Measurements from ENCODE around the gene CLDN5.
"Not testable (repeated sequence)": the region's sequence is repeated elsewhere in the genome, so short reads cannot be mapped to it uniquely, and the experiment has no call there.

CLDN5 gene, protein sequence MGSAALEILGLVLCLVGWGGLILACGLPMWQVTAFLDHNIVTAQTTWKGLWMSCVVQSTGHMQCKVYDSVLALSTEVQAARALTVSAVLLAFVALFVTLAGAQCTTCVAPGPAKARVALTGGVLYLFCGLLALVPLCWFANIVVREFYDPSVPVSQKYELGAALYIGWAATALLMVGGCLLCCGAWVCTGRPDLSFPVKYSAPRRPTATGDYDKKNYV

DNA sequence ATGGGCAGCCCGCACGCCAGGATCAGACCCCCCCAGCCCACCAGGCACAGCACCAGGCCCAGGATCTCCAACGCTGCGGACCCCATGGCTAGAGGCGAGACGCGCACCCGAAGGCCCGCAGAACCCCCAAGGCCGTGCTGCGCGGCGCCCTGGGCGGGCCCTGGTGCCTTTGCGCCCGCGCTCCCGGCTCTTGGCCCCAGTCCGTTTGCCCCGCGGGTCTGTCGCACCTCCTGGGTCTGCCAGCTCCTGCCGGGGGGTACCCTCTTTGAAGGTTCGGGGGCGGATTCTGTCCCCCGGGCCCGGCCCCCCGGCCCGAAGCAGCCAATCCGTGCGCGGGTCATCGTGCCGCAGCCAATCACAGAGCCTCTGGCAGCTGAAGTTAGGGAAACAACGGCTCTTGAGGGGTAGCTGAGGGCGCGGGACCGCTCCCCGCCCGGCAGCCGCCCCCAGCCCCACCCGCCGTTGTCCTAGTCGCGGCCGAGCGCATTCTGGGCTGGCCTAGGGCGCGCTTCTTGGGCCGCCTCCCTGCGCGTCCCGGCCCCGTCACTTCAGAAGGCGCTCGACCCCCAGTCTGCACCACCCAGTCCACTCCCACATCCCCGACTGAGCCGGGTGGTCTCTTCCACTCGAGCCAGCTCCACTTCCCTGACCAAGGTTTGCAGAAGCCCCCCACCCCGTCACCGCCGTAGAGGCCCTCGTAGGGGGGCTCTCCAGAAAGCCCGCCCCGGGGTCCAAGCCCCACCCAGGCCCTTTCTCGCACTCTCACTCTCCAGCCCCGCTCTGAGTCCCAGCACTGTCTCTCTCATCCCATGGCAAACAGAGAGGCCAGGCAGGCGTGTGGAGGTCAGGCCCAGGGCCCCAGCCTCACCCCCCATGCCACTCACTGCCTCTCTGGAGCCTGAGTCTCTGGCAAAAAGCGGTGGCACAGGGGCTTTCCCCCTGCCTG lies at the start of gene CLDN5:
Gene CLDN5, minus strand, starts transcription at position 241 of the 946 bp plus-strand sequence. Its CDS starts 155 bp downstream, at position 86.
- no peak for DNase-seq

DNA sequence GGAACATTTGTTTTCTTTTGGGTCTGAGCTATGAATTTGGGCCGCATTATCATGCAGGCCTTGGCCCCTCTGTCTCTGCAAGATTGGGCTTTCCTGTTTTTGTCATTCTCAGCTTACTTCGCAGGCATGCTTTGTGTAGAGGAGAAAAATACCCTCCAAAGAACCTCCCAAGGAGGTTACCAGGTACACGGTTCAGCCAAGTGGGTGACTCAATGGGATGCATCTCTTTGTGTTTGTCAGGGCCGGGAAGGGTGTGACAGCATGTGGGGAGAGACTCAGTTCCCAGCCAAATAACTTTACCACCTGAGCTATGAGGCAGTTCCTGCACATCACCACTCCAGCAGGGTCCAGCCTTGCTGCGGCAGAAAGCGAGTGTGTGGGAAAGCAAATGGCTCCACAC lies 47.8 kb upstream of the CLDN5 start:
- no peak for DNase-seq

DNA sequence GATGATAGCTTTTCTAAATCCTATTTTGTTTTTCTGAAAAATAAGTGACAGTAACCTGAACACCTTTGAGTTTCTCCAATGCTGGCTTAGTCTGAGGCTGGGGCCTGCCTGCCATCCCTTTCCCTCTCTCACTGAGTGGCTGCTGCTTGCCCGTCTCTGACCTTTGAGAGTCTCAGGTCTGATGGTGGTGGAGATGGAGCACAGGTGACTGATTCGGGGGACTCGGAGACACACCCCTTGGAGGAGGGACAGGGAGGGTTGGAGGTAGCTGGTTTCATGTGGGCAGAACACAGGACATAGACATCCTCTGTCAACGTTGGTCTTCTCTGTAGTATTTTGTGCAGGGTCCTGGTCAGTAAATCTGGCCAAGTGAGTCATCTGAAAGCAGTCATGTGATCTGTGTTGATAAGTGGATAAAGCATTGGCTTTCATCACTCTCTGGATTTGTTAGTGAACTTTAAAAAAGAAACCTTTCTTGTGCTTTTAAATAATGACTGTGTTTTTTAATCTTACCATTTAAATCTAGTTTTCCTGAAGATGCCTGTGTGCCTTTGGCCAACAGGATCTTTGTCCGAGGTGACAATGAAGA lies 47.1 kb upstream of the CLDN5 start:
- DNase-seq: no peak

DNA sequence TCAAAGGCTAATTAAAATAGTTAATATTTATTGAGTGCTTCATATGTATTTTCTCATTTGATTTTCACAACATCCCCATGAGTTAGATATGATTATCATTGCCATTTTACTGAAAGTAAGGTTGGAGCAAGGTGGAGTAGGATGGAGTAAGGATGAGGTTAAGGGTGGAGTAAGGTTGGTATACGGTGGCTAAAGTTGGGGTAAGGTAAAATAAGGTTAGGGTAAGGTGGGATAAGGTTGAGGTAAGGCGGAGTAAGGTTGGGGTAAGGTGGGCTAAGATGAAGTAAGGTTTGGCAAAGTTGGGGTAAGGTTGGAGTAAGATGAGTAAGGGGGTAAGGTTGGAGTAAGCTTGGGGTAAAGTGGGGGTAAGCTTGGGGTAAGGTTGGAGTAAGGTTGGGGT lies 45.8 kb upstream of the CLDN5 start:
- DNase-seq: no peak

DNA sequence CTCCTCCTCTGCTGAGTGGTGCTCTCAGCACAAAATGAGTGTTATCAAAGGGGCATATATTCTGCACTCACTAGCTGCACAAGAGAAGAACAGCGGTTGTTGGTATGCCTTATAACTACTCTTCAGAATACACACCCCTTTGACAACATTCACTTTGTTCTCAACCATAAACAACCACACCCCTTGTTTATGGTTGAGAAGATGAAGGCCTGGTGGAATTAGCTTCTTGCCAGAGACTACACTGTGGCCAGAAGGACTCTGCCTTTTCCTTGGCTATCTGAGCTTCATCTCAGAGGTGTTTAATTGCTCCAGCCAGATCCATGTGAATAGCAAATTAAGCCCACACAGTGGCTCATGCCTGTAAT lies 45.0 kb upstream of the CLDN5 start:
- DNase-seq: no peak

DNA sequence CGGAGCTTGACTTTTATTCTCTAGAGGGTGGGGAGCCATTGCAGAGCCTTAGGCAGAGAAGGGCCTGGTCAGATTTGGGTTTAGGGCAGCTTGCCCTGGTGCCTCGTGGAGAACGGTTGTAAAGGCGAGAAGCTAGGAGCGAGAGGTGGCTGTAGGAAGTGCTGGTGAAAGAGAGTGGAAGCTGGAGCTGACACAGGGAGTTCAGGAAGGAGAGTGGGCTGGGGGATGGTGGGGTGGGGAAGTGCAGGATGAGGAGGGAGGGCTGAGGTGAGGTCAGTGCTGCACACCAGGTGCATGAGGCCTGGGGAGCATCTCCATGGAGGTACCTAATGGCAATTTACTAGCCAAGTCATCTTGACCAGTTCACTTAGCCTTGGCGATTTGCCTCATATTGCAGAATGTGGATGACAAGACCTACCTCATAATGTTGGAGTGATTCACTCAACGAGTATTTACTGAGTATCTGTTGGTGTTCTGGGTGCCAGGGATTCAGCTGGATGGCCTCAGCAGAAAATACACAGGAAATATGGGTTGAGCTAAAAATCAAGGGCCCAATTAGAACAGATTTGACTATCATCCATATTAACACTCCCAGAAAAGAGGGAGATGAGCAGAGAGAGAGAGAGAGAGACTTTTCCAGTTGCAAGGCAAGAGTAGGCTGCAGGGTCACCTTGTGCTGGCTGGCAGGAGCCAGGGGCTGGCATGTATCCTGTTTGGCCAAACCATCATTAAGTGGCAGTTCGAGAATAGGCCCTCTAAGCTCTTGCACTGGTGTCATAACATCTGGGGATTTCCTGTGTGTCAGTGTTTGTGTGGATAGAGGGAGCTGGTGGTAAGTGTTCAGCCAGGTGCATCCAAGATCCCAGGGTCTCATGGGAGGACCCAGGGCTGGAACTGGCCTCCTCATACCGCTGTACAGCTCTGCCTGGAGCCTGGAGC lies 44.4 kb upstream of the CLDN5 start:
- DNase-seq: no peak

DNA sequence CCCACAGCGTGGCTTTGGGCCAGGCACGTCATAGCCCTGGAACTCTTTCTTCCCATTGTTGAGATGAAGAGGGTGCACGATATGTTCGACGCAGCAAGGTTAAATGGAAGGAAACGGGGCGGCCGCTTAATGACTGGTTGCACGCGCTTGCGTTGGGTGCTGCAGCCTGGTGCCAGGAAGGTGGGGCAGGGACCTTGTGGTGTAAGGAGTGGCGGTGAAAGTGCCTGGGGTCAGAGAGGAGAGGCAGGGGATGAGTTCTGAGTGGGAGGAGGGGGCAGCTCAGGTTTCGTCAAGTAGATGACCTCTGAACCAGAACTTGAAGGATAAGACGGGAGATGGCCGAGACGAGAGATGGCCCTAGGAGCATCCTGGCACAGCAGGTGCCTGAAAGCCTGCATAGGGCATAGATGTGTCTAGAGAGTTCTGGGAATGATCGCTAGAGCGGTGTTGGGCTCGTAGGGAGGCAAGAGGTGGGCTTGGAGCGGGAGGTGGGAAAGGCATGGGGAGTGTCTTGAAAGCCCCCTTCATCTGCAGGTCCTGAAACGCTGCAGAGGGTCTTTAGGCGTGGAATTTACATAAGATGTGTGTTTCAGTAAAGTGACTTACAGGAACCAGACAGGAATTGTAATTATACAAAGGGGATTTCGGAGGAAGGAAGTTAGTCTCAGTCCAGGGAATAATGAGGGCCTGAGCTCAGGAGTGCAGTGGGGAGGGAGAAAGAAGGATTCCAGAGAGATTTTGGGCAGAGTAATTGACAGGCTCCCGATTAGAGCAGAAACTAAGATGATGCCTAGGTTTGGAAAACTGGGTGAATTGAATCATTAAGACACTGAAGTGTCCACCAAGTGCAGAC lies 43.2 kb upstream of the CLDN5 start:
- DNase-seq: no peak

DNA sequence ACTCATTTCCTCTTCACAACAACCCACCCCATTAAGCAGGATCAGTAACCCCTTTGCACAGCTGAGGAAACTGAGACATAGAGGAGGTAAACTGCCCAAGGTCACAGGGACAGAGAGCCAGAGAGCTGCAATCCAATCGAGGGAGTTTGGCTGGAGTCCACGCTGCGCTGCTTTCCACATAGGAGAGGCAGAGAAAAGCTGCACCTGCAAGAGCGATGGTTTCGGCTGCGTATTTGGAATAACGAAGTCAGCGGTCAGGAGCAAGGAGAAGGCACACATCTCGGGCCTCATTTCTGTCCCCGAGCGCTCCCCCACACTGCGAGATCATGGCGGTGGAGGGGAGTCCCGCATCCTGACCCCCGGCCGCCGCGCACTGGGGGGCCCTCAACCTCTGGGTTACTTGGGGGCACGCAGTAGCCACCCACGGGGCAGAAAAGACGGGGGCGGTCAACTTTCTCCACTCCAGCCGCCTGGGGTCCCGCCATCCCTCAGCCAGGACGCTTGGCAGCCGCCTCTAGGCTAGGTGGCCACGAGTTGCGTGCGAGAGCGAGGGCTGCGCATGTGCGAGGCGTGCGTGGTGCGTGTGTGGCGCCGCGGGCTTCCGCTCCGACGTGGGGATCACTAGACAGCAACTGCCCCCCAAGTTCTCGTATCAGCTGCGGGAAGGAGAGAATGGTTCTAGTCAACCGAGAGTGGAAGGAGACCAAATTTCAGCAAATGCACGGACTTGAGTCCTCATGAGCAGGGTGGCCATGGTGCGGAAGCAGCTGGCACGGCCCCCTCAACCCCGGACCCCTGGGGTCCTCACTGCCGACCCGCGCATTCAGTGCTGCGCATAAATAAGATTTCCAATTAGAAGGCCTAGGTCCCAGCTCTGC lies 42.3 kb upstream of the CLDN5 start:
- no peak for DNase-seq

DNA sequence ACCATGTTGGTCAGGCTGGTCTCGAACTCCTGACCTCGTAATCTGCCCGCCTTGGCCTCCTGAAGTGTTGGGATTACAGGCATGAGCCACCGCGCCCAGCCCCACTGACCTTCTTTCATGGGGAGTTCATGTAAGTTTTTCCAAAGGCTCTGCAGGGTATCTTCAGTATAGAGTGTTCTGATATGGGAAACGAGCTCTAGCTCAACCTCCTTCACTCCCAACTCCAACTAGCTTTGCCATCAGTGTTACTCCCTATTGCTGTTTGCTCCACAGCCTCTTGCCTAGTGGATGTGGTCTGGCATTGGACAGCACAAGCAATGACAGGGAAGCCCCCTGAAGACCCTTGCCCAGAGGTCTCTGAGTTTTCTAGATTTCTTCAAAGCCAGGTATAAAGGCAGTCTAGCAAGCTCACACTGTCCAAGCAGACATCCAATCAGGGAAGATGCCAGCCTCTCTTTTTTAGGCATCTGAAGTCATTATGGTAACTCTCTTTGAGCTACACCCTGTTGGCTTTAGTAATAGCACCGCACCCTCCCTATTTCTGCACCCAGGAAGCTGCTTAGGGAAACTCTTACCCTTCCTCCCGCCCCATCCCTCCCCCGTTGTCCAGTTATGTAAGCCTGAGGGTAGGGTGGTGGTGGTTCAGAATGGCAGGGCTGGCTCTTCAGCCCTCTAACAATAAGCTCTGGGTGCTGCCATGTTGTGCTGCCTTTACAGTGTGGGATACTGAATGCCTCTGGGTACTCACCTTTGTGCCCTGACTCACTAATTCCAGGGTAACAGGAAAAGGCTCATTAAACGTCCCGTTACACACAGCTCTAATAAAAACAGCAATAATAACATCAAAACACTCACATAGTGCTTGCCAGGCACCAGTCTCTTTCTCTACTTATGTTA lies 41.4 kb upstream of the CLDN5 start:
- DNase-seq: no peak

DNA sequence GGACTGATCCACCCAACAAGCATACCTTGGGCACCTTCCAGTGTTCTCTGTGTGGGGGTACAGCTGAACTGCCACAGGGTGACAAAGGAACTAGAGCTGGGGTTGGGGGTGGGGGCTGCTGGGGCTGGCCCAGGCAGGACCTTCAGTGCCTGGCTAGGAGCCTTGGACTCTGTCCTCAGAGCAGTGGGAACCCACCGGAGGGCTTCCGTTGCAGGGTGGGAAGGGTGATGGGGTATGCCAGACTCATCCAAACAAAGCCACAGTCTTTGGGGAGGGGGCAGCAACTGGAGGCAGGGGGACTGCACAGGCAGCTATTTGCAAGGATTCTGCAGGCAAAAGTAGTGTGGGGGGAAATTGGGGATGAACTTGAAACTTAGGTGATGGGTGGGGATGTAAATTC lies 35.7 kb upstream of the CLDN5 start:
- DNase-seq: no peak

DNA sequence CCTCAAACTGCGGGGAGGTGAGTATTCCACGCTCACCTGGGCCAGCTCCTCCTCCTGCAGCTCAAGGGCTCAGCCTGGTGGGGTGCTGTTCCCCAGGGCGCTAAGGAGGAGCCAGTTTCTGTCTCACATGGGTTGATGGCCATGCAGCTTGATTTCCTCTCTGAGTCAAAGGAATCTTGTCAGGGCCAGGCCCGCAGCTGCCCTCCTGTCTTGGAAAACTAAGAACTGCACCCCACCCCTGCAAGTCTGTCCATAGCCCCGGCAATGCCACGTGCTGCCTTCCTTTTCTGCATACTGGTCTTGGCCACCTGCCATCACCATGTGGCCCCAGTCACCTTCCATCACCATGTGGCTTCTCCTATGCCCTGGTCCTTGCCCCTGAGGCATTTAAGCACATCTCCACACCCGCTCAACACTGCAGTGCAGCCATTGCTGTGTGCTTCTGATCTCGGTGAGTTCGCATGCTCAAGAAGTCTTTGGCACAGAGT lies 35.2 kb upstream of the CLDN5 start:
- no peak for DNase-seq

DNA sequence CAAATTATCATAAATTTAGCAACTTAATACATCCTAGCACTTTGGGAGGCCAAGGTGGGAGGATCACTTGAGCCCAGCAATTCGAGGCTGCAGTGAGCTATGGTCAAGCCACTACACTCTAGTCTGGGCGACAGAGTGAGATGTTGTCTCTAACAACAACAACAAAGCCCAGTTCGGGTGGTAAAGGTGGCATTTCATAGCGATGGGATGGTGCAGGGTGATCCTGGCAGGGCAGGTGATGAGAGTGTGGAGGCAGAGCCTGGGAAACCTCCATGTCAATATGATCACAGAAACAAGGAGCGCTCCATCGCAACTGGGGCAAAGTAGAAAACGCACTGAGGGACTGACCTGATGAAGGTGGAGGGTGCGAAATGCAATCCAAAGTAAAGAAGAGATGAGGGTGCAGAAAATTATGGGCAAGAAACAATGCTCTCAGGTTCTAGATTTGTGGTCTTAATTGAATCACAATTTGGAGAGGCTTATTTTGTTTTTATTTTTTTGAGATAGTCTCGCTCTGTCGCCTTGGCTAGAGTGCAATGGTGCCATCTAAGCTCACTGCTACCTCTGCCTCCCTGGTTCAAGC lies 32.8 kb upstream of the CLDN5 start:
- DNase-seq: no peak

DNA sequence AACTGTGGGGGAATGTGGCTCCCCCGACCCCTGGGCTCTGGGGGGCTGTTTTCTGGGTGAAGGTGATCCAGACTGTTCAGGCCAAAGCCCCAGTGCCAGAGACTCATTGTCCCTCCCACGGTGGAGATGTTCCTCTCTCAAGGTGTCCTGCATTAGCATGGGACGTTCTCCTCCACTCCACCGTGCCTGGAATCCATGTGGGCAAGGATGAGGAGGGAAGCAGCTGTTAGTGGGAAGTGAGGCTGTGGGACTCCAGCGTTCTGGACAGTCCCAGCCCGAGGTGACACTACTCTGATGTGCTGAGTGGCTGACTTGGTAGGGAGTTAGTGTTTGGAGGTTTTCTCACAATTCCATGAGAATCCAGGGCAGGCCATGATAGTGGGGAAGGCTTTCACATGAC lies 31.4 kb upstream of the CLDN5 start:
- DNase-seq: no peak

DNA sequence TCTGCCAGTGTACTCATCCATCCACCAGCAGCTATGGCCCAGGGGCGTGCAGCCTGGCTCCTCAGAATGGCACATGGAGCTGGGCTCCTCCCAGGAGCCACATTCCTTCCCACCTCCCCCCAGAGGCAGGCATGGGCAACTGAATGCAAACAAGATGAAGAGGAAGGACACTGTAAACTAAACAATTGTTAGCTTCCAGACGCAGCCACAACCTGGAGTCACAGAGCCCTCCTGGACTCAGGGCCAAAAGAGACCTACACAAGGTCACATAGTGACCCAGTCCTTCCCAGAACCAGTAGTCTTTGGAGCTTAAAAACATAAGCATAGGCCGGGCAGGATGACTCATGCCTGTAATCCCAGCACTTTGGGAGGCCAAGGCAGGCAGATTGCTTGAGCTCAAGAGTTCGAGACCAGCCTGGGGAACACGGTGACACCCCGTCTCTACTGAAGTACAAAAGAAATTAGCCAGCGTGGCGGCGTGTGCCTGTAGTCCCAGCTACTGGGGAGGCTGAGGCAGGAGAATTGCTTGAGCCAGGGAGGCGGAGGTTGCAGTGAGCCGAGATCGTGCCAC lies 30.7 kb upstream of the CLDN5 start:
- DNase-seq: no peak

DNA sequence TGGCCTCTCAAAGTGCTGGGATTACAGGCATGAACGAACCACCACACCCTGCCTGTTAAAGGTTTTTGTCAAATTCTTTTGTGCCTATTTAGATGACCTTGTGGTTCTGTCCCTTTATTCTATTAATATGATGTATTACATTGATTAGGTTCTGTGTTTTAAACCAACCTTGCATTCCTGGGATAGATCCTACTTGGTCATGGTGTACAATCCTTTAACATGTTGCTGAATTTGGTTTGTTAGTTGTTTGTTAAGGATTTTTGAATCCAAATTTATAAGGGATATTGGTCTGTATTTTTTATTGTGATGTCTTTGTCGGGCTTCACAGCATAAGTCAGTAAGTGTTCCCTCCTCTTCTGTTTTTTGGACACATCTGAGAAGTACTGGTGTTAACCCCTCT lies 29.0 kb upstream of the CLDN5 start:
- no peak for DNase-seq

DNA sequence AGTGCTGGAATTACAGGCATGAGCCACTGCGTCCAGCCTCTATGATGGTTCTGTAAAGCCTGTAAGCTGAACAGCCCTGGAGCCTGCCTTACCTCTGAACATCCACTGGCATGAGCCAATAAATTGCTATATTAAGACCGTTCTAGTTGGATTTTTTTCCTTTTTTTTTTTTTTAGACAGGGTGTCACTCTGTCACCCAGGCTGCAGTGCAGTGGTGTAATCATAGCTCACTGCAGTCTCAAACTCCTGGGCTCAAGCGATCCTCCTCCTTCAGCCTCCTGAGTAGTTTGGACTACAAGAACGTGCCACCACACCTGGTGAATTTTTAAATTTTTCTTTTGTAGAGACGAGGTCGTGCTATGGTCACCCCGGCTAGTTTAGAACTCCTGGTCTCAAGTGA lies 26.2 kb upstream of the CLDN5 start:
- DNase-seq: no peak

DNA sequence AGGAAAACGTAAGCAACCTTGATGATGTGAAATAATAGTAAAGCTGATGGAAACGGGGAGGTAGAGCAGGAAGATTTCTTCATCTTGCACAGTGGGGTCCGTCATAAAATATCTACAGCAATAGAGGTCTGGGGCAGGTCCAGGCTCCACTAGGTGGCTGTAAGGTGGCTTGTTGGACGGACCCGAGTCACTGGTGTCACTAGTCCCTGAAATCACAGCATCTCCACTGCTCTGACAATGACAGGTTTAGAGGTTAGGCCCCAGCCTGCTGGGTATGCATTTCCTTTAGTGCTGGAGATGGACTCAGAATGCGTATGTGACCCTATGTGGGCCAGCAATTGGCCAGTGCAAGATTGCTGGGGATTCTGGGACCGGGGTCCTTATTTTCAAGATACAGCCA lies 25.2 kb upstream of the CLDN5 start:
- DNase-seq: no peak

DNA sequence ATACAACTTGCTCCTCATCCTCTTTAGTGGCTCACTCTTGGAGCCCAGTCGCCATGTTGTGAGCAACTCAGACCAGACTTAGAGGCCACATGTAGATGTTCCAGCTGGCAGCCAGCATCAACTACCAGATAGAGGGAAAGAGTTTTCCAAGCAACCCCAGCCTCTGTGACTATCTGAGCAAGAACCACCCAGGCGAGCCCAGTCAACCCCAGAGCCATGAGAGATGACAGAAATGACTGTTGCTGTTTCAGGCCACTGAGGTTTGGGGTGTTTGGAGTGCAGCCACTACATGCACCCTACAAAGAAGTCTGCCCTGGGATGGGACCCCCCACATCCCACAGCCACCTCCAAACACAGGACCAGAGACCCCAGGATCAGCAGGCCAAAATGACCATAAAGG lies 24.8 kb upstream of the CLDN5 start:
- DNase-seq: no peak

DNA sequence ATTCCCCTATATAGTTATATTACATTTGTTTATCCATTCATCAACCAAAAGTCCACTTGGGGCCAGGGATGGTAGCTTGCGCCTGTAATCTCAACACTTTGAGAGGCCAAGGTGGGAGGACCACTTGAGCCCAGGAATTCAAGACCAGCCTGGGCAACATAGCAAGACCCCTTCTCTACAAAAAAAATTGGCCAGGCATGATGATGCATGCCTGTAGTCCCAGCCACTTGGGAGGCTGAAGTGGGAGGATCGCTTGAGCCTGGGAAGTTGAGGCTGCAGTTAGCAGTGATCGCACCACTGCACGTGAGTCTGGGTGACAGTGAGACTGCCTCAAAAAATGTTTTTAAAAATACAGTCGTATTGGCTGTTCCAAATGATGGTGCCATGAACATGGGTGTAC lies 24.2 kb upstream of the CLDN5 start:
- DNase-seq: not testable (repeated sequence)

Measured in CD4-positive, alpha-beta T cell treated with Interferon gamma for 1 hour (primary cell).